ENCODE data around the gene PGPEP1. TPM values are rescaled to one million over a fixed set of nuclear protein-coding genes. Genes with fewer than 3 reads are reported as not detected.
A peak's percentile ranks its signal among the peaks of the same experiment; 100 is the strongest.

PGPEP1 gene
- total RNA-seq, 1 donor from 2014 or later = 5.2 TPM

- H3K4me3 Mint-ChIP-seq = peak overlapping the region; percentile 77
- peaks cover 16% of the 10 kb centered on the region for H3K4me1 Mint-ChIP-seq
- H3K27me3 Mint-ChIP-seq (ENCODE audit: low read depth) = peaks cover 3% of the 10 kb centered on the region
- no peak for TF ChIP-seq CTCF (conservative IDR thresholded peaks at IDR 0.05)
- H3K27ac Mint-ChIP-seq (ENCODE audit: unreplicated experiment) = no peak overlapping the region
- no peaks in the 10 kb centered on the region for H3K36me3 Mint-ChIP-seq (ENCODE audit: low read depth)
- H3K9me3 Mint-ChIP-seq = no peaks in the 10 kb centered on the region
- DNase-seq (ENCODE audit: low read depth, low spot score) = no peak
Observed at GRCh38 chr19:18329035-18329376, 11.4 kb upstream of the PGPEP1 start.

GRCh38 chr19:18330868-18331267, 9.5 kb upstream of the PGPEP1 start:
- no peaks in the 10 kb centered on the region for H3K9me3 Mint-ChIP-seq
- H3K4me3 Mint-ChIP-seq = no peak overlapping the region
- H3K27me3 Mint-ChIP-seq (ENCODE audit: low read depth) = peaks cover 3% of the 10 kb centered on the region
- H3K4me1 Mint-ChIP-seq = peaks cover 15% of the 10 kb centered on the region
- no peak for DNase-seq (ENCODE audit: low read depth, low spot score)
- no peaks in the 10 kb centered on the region for H3K36me3 Mint-ChIP-seq (ENCODE audit: low read depth)
- TF ChIP-seq CTCF (conservative IDR thresholded peaks at IDR 0.05) = no peak
- no peak overlapping the region for H3K27ac Mint-ChIP-seq (ENCODE audit: unreplicated experiment)

GRCh38 chr19:18332917-18333530, 7.4 kb upstream of the PGPEP1 start:
- peaks cover 16% of the 10 kb centered on the region for H3K27me3 Mint-ChIP-seq (ENCODE audit: low read depth)
- no peak for DNase-seq (ENCODE audit: low read depth, low spot score)
- no peak for TF ChIP-seq CTCF (conservative IDR thresholded peaks at IDR 0.05)
- no peak overlapping the region for H3K27ac Mint-ChIP-seq (ENCODE audit: unreplicated experiment)
- H3K36me3 Mint-ChIP-seq (ENCODE audit: low read depth) = no peaks in the 10 kb centered on the region
- no peaks in the 10 kb centered on the region for H3K9me3 Mint-ChIP-seq
- H3K4me3 Mint-ChIP-seq = no peak overlapping the region
- peaks cover 15% of the 10 kb centered on the region for H3K4me1 Mint-ChIP-seq

- peaks cover 9% of the 10 kb centered on the region for H3K4me1 Mint-ChIP-seq
- H3K27ac Mint-ChIP-seq (ENCODE audit: unreplicated experiment) = no peak overlapping the region
- TF ChIP-seq CTCF (conservative IDR thresholded peaks at IDR 0.05) = no peak
- no peaks in the 10 kb centered on the region for H3K9me3 Mint-ChIP-seq
- no peaks in the 10 kb centered on the region for H3K36me3 Mint-ChIP-seq (ENCODE audit: low read depth)
- no peak overlapping the region for H3K4me3 Mint-ChIP-seq
- no peak for DNase-seq (ENCODE audit: low read depth, low spot score)
- H3K27me3 Mint-ChIP-seq (ENCODE audit: low read depth) = peaks cover 19% of the 10 kb centered on the region
Observed at GRCh38 chr19:18333680-18334079, 6.7 kb upstream of the PGPEP1 start.

- peaks cover 5% of the 10 kb centered on the region for H3K4me1 Mint-ChIP-seq
- H3K9me3 Mint-ChIP-seq = no peaks in the 10 kb centered on the region
- no peak overlapping the region for H3K4me3 Mint-ChIP-seq
- no peak overlapping the region for H3K27ac Mint-ChIP-seq (ENCODE audit: unreplicated experiment)
- no peak for DNase-seq (ENCODE audit: low read depth, low spot score)
- no peak for TF ChIP-seq CTCF (conservative IDR thresholded peaks at IDR 0.05)
- H3K27me3 Mint-ChIP-seq (ENCODE audit: low read depth) = peaks cover 34% of the 10 kb centered on the region
- H3K36me3 Mint-ChIP-seq (ENCODE audit: low read depth) = no peaks in the 10 kb centered on the region
Observed at GRCh38 chr19:18336121-18336520, 4.3 kb upstream of the PGPEP1 start.
